HG03045 (cell line): ENCODE results near the gene SMCR8.
"Not testable (repeated sequence)": the region's sequence is repeated elsewhere in the genome, so short reads cannot be mapped to it uniquely, and the experiment has no call there.

Experiments used
- ATAC-seq: cut with Tn5 transposase; IDR thresholded peaks from one replicate; pipeline ENCODE4 v1.9.1; 2021; ENCODE audit warnings: mild to moderate bottlenecking, moderate library complexity; ENCODE audit not compliant: unreplicated experiment

SMCR8 gene

DNA sequence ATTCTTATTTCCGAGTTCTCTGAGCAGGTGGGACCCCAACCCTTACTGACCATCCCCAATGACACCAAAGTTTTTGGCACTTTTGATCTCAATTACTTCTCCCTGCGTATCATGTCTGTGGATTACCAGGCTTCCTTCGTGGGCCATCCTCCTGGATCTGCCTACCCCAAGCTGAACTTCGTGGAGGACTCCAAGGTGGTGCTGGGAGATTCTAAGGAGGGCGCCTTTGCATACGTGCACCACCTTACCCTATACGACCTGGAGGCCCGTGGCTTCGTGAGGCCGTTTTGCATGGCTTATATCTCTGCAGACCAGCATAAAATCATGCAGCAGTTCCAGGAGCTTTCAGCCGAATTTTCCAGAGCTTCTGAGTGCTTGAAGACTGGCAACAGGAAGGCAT lies 868 bp downstream of the SMCR8 start:
- no peak for ATAC-seq

DNA sequence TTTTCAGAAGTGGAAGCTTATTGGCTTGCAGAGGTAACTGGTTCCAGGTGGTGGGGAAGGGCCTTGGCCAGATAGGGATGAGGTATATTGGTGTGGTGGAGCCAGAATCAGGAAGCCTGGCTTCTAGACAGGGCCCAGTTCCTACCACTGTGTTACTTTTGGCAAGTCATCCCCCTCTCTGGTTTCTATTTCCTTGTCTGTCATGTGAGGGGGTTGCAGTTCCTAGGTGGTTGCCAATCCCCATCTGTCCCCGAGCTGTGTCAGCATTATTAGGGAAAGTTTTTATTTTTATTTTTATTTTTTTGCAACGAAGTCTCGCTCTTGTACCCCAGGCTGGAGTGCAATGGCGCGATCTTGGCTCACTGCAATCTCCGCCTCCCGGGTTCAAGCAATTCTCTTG lies 3.0 kb downstream of the SMCR8 start:
- no peak for ATAC-seq

DNA sequence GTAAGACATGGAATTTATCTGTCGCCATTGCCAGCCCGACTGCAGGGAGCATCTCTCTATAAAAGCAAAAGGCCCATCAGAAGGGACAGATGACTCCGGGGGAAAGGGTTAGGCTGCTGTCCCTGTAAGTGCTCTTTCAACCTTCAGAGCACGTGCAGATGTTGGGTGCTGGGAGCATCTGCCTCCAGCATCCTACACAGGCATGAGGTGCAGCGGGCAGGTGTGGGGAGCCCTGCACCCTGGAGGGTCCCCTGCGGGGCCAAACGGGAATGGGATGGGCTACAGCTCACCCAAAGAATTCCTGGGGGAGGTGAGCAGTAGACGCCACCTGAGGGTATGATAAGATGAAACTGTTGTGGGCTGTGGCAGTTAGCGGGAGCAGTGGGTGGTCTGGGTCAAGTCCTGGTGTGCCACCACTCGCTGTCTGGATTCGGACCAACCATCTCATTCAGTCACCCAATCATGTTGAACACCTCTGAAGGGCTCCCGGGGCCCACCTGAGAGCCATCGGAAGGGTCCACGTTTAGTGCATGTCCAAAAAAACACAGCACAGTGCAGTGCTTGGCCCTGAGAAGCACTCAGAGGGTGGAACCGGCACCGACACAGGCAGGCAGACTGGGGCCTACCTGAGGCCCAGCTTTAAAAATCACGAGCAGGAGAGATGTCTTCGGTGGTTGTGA lies 3.8 kb downstream of the SMCR8 start:
- no peak for ATAC-seq

DNA sequence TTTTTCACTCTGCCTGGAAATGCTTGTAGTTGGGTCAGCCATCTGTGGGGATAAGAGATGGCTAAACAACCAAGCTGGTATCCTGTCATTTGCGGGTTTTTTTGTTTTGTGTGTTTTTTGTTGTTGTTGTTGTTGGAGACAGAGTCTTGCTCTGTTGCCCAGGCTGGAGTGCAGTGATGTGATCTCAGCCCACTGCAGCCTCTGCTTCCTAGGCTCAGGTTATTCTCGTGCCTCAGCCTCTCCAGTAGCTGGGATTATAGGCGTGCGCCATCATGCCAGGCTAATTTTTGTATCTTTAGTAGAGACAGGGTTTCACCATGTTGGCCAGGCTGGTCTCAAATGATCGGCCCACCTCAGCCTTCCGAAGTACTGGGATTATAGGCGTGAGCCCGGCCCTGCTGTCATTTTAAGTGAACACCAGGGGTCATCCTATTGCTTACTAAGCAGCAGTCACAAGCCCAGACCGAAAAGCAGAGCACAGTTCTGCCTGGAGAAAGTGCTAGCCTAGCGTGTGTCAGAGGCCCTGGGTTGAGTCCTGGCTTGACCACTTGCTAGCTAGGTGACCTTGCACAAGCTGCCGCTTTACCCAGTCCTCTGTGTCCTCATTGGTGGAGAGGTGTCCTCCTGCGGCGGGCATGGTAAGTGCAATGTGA lies 4.6 kb downstream of the SMCR8 start:
- no peak for ATAC-seq

DNA sequence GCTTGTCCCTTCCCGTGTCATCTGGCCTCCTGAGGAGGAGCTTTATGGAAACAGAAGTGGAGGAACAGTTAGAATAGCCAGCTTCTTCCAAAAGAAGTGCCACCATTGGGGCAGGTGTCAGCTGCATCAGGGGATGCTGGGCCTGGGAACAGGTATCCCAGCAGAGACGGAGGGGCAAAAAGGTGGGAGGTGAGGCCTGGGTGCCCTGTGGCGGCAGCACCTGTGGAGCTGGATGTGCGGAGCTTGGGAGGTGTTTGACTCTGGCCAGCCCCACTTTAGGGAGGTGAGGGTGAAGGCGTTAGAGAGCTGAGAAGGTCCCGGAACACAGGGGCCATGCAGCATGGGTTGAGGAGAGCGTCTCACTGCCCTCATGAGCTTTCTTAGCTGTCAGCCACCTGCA lies 5.2 kb downstream of the SMCR8 start:
- ATAC-seq: no peak

DNA sequence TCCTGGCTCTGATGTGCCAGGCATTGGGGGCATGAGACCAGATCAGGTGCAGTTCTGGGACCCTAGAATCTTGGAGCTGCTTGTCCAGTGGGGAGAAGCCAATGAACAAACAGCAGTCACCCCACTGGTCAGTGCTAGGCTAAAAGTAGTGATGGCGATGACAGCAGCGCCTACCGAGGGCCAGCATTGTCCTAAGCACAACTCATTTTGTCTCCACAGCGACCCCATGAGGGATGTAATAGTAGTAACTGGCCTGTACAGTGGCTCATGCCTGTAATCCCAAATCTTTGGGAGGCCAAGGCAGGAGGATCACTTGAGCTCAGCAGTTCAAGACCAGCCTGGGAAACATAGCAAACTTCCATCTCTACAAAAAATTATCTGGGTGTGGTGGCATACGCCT lies 6.2 kb downstream of the SMCR8 start:
- no peak for ATAC-seq

DNA sequence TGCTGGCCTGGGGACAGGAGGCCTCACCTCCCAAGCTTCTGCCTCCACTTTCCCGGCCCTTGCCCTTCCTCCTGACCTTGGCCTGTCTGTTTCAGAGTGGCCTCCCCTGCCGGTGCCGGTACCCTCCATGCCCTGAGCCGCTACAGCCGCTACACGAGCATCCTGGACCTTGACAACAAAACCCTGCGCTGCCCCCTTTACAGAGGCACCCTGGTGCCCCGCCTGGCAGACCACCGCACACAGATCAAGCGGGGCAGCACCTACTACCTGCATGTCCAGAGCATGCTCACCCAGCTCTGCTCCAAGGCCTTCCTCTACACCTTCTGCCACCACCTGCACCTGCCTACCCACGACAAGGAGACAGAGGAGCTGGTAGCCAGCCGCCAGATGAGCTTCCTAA lies 7.4 kb downstream of the SMCR8 start:
- ATAC-seq: no peak

DNA sequence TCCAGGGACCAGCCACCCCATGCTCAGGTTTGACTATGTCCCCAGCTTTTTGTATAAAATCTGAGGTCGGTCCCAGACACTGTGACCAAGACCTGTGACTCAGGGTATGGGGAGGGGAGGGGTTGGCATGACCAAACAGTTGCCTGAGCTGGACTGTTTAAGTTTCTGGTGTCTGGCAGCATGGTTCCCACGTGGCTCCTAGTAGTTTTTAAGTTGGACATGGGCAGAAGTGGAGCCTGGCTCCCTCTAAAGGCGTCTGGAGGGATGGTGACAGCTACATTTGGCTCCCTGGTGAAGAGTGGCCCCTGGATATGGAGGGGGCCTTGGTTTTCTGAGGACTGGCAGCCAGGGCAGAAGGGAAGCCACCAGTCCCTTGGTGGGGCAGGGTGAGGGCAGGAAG lies 7.9 kb downstream of the SMCR8 start:
- no peak for ATAC-seq

DNA sequence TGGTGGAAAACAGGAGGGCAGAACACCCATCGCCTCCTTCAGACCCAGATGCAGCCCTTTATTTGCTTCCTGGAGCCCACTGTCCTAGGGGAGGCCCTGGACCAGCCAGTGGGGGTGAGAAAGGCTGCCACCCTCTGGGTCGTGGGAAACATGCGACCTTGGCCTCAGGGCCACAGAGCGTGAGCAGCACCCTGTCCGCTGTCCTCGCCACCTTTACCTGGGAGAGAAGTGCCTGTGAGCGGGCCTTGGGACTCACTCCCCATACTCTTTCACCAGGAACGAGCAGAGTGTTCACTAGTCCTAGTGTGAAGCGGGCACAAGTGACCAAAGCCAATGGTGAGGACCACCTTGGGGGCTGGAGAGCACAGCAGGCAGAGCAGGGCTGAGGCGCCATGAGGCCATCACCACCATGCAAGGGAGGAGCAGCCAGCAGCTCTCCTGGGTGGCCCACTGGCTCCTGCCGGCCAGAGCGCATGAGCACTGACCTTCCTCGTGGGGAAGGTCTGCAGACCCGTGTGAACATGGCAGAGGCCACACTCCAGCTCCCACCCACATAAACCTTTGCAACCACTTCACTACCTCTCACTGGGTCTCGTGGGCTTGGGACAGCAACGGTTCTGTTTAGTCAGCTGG lies 8.5 kb downstream of the SMCR8 start:
- ATAC-seq: no peak

DNA sequence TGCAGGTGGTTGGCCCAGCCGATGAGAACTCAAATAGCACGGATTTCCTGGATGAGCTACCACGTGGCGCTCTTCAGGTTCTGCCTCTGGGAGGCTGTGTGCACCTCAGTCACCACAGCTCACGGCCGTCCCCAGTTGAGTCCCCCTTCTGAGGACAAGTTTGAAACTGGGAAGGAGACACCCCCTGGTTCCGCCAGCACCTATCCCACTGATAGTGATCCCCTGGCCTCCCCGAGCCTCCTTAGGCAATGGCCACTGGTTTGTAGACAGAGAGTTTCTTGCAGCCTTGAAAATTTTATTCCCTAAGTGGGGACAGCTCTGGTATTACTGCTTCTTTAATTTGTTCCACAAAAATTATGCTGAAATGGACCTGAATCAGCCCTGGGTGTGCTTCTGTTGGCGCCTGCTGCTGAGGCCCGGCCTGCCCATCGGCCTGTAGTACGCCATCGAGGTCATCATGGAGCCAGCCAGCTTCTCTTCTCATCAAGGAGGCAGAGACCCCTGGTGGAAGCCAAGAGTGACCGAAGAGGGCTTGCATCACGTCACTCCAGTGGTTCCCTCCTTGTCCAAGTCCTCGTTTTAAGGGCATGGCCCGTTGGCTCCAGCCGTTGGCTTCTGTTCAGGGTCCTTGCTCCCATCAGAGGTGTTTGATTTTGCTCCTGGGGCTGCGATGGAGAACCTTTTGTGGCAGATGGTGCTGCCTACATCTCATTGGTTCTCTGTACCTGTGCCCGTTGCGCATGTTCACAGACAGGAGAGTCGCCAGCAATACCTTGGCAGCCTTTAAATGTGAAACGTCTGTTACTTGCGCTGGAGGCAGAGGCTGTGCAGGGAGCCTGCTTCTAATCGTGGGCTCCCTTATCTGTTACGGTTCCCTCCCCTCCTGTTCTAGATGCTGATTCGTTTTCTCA lies 9.3 kb downstream of the SMCR8 start:
- no peak for ATAC-seq

DNA sequence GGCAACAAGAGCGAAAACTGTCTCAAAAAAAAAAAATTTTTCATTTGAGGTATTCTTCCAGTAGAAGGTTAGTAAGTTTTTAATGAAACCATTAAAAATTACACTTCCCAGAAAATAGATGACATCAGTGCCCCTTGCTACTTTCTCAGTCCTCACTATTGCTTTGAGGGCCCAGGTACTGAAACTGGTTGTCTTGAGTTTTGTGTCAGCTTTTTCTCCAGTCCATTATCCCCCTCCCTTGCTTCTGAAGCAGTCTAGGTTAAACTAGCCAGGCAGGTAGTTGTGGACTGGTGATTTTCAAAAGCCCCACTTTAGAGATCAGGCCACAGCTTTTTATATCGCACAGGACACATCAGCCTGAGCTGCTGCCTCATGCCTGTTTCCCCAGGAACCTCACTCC lies 10.9 kb downstream of the SMCR8 start:
- no peak for ATAC-seq

DNA sequence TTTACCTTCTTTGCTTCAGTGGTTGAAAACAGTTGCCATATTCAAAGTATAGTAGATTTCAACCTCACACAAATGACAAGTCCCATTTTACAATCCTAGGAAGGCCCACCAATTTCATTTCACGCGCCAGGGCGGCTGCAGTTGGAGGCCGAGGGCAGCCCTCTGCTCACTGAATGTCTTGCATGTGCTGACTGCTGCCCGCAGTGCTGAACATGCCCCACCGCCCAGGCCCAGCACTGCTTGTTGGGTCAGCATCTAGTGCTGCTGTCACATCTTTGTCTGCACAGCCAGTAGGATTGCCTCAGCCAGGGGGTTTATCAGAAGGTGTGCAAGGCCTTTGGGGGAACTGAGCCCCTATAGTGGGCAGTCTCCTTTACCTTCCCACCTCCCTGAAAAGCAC lies 11.5 kb downstream of the SMCR8 start:
- no peak for ATAC-seq

DNA sequence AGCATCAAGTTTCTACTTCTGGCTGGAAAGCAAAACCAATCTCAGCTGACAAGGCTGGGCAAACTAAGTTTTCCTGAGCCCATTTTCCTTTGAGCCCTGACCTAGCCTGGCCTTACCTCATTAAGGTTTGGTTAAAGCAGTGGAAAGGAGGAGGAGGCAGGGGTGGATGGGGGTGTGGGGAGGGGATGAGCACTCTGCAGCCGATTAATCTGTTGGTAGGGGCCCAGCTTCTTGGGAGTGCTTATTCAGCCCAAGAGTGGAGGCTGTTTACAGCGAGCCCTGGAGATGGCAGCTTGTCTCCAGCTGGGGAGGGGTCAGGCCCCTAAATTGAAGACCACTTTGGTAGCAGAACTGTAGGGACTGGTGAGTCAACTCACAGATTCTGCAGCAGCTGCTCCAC lies 12.0 kb downstream of the SMCR8 start:
- no peak for ATAC-seq

DNA sequence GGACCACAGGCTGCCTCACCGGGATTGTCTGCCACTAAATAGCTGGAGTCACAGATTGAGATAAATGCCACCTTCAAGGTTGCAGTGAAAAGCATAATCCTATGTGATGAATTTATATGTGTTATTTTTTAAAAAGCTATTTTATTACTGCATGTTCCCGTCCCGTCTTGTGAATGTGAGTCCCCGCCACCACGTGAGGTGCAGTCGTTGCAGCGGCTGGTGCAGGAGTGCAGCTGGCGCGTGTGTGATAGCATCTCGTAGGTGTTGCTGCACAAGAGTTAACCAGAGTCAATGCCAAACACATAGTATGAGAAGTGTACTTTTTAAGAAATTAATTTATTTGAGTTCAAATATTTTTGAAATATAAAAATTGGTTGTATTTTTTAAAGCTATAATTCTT lies 12.5 kb downstream of the SMCR8 start:
- ATAC-seq: no peak

DNA sequence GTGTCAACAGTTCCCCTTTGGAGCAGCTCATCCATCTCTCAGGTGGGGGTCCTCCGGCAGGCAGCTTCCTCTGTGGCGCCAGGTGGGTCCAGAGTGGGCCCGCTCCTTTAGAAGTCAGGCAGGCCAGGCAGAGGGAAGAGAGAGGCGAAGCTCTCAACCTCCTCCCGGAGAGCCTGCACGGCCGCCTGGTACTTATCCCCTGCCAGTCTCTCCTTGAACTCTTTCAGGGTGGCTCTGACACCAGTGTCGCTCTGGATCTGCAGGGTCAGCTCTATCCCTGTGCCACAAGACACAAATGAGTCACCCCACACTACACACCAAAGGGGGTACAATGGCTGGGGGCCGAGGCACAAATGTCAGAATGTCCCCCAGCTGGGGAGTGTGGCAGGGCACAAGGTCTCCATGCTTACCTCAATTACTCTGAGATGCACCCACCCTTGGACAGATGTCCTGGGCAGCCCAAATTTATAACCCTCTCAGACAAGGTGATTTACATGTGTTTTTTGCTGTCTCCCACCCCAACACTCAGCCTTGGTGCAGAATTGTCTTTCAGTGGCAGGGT lies 13.6 kb downstream of the SMCR8 start:
- no peak for ATAC-seq

DNA sequence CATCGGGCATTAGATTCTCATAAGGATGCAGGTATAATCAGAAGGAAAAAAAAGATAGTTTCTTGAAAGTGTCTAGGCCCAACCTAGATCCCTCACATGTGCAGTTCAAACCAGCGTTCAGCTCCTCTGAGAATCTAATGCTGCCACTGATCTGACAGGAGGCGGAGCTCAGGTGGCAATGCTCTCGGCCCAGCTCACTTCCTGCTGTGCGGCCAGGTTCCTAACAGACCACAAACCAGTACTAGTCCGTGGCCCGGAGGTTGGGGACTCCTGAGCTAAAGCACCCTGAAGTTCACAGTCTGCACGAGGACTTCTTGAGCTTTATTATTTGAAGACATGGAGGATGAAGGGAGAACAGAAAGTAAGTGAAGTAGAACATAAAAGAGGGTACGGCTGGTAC lies 16.8 kb downstream of the SMCR8 start:
- ATAC-seq: no peak

DNA sequence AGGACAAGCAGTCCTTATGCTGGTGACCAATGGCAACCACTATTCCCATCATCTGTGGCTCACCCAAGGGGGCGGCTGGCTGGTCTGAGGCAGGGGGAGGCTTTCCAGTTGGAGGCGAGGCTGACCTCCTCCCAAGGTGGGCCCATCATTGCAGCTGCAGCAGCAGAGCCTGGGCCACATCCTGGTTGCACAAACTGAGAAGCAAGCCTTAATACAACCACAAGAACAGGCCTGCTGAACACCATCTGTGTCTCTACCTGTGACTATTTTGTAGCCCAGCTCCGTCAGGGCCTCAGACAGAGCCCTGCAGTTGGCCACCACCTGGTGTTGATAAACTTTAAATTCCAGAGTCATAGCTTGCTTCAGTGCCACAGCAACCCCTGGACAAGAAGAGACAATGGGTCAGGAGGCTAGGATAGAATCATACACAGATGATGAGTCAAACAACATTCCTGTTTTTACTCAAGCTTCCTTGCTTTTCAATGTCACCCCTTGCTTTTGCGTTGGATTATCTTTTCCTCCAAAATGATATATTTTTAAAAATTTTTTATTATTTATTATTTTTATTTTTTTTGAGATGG lies 17.9 kb downstream of the SMCR8 start:
- ATAC-seq: no peak

DNA sequence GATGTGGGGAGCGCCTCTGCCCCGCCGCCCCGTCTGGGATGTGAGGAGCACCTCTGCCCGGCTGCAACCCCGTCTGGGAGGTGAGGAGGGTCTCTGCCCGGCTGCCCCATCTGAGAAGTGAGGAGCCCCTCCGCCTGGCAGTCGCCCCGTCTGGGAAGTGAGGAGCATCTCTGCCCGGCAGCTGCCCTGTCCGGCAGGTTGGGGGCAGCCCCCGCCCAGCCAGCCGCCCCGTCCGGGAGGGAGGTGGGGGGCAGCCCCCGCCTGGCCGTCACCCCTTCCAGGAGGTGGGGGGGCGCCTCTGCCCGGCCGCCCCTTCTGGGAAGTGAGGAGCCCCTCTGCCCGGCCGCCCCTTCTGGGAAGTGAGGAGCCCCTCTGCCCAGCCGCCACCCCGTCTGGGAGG lies 23.1 kb downstream of the SMCR8 start:
- not testable (repeated sequence) for ATAC-seq

DNA sequence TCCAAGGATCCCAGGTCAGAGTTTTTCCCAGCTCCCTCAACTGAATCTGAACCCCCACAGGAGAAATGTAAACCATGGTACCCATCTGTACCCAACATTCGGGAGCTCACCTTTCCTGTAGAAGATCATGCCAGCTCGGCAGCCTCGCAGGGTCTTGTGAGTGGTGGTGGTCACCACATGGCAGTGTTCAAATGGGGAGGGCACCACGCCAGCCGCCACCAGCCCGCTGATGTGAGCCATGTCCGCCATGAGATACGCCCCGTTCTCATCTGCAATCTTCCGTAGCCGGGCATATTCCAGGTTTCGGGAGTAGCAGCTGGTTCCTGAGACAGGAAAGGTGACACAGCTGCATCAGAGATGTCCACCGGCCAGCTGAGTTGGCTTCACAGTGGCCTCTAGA lies 24.8 kb downstream of the SMCR8 start:
- no peak for ATAC-seq

DNA sequence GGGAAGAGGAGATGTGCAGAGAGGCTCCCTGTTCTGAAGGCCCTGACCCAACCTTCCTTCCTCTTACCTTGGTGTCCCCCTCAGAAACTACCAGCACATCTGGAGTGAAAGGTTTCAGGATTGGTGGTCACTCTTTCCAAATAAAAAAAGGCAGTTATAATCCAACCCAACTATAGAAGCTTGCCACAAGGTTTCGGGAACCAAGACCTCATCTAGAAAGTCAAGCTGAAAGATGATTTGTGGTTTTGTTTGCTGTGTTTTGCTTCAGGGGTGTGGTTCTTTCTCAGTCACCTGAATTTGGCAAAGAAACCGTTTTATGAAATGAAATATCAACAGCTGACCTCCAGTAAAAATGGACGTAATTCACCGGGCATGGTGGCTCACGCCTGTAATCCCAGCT lies 28.9 kb downstream of the SMCR8 start:
- no peak for ATAC-seq

DNA sequence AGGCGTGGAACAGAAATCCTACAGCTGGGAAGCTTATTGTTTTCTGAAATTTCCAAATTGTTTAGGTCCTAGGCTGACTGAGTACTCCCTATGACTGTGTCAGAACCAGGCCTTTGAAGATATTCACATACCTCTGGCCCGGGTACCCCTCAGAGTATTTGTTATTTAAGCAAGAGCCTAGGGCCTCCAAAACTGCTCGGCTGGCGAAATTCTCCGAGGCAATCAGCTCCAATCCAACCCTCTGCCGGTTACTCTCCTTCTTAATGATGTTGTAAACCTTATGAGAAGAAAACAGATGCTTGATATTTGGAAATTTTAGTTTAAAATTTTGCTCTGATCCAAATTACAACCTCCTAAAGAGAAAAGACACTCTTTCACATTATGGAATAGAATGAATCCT lies 38.4 kb downstream of the SMCR8 start:
- ATAC-seq: no peak
